Stimulated activated CD4-positive, alpha-beta T cell treated with anti-CD3 and anti-CD28 coated beads, Interleukin-4, amount 100 ng/mL, for 48 hours (primary cell): ENCODE measurements around the gene INPP4B.

Experiments
- DNase-seq, 2 donors: peaks; one replicate each; pipeline ENCODE4 v3.0.0-alpha.2; 2020; ENCODE audit warnings: low read depth in 2 of 2

Gene INPP4B

GRCh38 chr4:141999446-142000143 lies 846.5 kb downstream of the INPP4B start:
- DNase-seq, result no peak

GRCh38 chr4:141995056-141995455 lies 851.0 kb downstream of the INPP4B start:
- DNase-seq, result no peak

GRCh38 chr4:141977433-141977832 lies 868.7 kb downstream of the INPP4B start:
- DNase-seq, result no peak
